GM12872 (cell line): ENCODE measurements around the gene LOXL1.

Experiments
- TF ChIP-seq, protein P1 (sequence below): IDR thresholded peaks from 3 replicates; pipeline ENCODE4 v1.5.1; 2011; ENCODE audit warnings: low read depth, mild to moderate bottlenecking, low read length, moderate library complexity; ENCODE audit not compliant: insufficient read depth

The LOXL1 gene

DNA sequence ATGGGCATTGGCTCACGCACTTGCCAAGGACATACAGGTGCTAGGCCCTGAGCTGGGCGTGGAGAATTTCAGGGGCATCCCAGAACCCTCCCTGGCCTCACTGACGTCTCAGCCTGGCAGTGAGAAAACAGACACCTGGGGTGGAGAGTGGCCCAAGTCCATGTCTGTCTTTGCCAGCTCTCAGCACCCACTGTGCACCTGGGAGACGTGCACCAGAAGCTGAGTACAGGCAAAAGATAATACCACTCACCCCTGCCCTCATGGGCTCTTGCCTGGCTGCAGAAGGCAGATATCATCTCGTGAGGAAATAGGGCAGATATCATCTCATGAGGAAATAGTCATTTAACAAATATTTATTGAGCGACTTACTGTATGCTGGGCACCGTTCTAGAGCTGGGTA lies 8.0 kb downstream of the LOXL1 start:
- TF ChIP-seq, protein P1, sequence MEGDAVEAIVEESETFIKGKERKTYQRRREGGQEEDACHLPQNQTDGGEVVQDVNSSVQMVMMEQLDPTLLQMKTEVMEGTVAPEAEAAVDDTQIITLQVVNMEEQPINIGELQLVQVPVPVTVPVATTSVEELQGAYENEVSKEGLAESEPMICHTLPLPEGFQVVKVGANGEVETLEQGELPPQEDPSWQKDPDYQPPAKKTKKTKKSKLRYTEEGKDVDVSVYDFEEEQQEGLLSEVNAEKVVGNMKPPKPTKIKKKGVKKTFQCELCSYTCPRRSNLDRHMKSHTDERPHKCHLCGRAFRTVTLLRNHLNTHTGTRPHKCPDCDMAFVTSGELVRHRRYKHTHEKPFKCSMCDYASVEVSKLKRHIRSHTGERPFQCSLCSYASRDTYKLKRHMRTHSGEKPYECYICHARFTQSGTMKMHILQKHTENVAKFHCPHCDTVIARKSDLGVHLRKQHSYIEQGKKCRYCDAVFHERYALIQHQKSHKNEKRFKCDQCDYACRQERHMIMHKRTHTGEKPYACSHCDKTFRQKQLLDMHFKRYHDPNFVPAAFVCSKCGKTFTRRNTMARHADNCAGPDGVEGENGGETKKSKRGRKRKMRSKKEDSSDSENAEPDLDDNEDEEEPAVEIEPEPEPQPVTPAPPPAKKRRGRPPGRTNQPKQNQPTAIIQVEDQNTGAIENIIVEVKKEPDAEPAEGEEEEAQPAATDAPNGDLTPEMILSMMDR: no peak

DNA sequence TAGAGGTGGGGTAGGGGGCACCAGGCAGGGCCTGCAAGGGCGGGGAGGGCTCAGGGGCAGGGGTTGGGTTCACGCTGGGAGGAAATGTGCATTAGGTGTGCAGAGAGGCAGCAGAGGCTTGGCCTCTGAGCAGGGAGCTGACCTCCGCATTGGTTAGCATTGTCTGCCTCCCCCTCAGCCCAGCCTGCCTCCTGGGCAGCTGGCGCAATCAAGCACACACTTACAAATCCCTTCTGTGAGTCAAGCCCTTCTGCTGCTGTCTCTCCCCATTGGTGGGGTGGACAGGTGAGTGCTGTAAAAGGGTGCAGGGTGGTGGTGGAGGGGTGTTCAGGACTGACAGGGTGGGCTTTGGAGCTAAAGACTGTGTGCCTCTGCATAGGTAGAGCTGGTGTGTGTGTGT lies 9.3 kb downstream of the LOXL1 start:
- TF ChIP-seq, protein P1: no peak

DNA sequence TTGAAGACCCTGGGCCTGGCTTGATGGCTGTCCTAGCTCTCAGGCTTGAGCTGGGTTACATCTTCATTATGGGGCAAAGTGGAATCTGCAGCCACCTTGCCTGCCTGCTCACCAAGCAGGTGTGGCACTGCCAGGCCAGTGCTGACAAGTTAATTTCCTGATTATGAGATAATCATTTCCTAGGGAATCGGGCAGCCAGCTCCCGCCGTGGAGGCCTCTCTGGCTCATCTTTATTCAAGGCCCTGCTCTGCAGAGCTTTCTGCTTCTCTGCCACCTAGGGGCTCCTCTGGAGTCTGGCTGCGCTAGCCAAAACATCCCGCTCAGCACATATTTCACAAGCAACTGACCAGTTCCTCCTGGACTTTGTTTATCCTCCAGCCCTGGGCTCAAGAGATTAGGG lies 9.9 kb downstream of the LOXL1 start:
- TF ChIP-seq, protein P1: no peak

DNA sequence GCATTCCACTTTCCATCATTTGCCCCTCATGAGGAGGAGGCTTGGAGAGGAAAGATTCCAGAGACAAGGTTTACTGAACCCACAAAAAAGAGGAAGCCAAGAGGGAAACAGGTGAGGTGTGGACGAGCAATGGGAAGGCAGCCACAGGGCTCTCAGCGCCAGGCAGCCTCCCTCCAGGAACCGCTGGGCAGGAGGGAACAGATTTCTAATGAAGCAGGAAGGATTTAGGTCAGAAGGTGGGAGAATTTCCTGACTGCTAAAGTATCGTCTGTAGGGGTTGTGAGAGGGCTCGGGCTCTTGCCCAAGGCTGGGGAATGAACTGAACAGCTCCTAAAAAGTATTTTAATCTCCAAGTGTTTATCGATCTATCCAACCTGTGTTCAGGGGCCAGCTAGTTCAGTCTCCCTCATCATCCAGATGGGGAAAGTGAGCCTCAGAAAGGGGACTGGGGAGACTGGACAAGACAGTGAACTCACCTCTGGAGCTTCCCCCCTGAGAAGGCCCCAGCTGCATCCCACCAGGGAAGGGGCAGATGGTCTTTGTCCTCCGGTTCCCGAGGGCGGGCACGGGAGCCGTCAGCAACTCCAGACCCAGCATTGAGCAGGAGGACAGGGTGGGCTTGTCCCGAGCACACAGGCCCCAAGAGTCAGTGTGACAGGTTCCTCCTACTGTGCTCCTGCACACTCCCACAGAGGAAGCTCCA lies 10.5 kb downstream of the LOXL1 start:
- TF ChIP-seq, protein P1: no peak

DNA sequence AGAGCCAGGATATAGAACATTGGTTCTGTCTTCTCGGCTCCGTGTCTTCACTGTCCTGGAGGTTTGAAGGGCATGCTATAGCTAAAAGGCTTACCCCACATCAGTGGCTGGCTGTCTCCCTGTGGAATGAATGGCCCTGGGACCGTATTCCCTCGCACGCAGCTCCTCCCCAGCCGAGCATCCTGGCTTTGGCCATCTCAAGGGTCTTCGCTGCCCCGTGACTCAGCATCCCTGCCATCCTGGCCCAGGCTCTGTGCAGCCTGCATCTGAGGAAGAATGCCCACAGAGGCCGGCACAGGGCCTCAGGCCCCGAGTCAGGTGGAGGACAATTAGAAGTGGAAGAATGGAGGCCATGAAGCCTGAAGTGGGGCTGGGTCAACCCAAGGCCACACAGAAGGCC lies 11.0 kb downstream of the LOXL1 start:
- TF ChIP-seq, protein P1: no peak

DNA sequence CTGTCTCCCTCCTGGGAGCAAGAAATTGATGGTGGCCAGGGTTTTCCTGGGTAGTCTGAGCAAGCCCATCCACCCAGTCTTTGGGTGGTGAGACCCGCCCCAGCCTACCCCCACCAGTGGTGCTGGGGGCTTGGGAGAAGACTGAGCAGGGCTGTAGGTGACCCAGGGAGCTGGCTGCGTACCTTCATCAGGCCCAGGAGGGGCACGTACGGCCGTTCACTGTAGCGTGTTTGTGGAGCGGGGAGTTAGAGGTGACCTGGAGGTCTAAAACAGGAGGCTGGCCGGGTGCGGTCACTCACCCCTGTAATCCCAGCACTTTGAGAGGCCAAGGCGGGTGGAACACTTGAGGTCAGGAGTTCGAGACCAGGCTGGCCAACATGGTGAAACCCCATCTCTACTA lies 11.5 kb downstream of the LOXL1 start:
- TF ChIP-seq, protein P1: no peak

DNA sequence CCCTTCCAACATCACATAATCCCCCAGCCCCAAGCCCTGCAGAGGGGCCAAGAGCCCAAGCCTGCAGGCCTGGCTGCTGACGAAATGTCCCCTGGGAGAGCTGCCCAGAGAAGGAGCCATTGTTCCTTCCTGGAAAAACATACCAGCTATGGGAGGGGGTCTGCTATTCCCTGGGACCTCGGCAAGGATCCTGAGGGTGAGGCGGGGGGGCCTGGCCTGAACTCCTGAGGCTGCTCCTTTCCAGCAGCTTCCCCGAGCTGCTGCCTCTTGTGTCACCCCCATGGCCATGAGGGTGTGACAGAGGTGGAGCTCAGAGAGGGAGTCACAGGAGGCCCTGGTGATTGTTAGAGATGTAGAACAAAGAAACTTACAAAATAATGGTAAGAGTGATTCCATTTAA lies 12.9 kb downstream of the LOXL1 start:
- TF ChIP-seq, protein P1: no peak
